Gastrocnemius medialis (tissue), 4 donors: ENCODE measurements around the gene KRTAP10-4.

Source experiments
- CTCF ChIP-seq, 5 experiments: fragments of 450-650 bp in 3 of 5; fragments of 200-600 bp in 2 of 5; sonication (generic) in 2 of 5; IDR thresholded peaks in 4 of 5; conservative IDR thresholded peaks in 1 of 5; 1 replicate in 4 of 5; 2 replicates in 1 of 5; pipeline ENCODE4 v1.5.1; 2016 to 2019; ENCODE audit warnings: antibody characterized with exemption in 5 of 5, mild to moderate bottlenecking in 3 of 5, moderate library complexity in 3 of 5
- POLR2A ChIP-seq, 2 donors: fragments of 450-650 bp; IDR thresholded peaks; one replicate each; pipeline ENCODE4 v1.6.1; 2017; ENCODE audit warnings: antibody characterized with exemption in 2 of 2, mild to moderate bottlenecking in 2 of 2, moderate library complexity in 2 of 2

- no peak for TF ChIP-seq CTCF (IDR thresholded peaks at IDR 0.05 in 4 of 5, conservative IDR thresholded peaks at IDR 0.05 in 1 of 5)
- TF ChIP-seq POLR2A (IDR thresholded peaks at IDR 0.05) = no peak
Measured at GRCh38 chr21:44571844-44572782, 1.4 kb upstream of the KRTAP10-4 start.
